GM19035 (cell line): ENCODE results near the gene PXDC1.
"Not testable (repeated sequence)": the region's sequence is repeated elsewhere in the genome, so short reads cannot be mapped to it uniquely, and the experiment has no call there.

Experiments used
- ATAC-seq: cut with Tn5 transposase; IDR thresholded peaks from one replicate; pipeline ENCODE4 v1.9.1; 2021; ENCODE audit not compliant: unreplicated experiment

Gene PXDC1

GRCh38 chr6:3764516-3765335 is 13.2 kb upstream of the PXDC1 start:
- no peak for ATAC-seq

- ATAC-seq: no peak
Measured at GRCh38 chr6:3762852-3763251, 11.3 kb upstream of the PXDC1 start.

GRCh38 chr6:3762359-3762758 is 10.8 kb upstream of the PXDC1 start:
- no peak for ATAC-seq

- ATAC-seq: no peak
Measured at GRCh38 chr6:3761989-3762270, 10.4 kb upstream of the PXDC1 start.

- ATAC-seq: no peak
Measured at GRCh38 chr6:3759646-3760232, 8.2 kb upstream of the PXDC1 start.

GRCh38 chr6:3758842-3759144 is 7.3 kb upstream of the PXDC1 start:
- no peak for ATAC-seq

- ATAC-seq: not testable (repeated sequence)
Measured at GRCh38 chr6:3757998-3758841, 6.7 kb upstream of the PXDC1 start.

- no peak for ATAC-seq
Measured at GRCh38 chr6:3757241-3757641, 5.7 kb upstream of the PXDC1 start.

GRCh38 chr6:3756546-3756945 is 5.0 kb upstream of the PXDC1 start:
- no peak for ATAC-seq

- no peak for ATAC-seq
Measured at GRCh38 chr6:3755637-3756545, 4.4 kb upstream of the PXDC1 start.

- no peak for ATAC-seq
Measured at GRCh38 chr6:3754776-3755175, 3.3 kb upstream of the PXDC1 start.

- ATAC-seq: not testable (repeated sequence)
Measured at GRCh38 chr6:3754032-3754725, 2.7 kb upstream of the PXDC1 start.

GRCh38 chr6:3753228-3753835 is 1.8 kb upstream of the PXDC1 start:
- ATAC-seq: no peak

GRCh38 chr6:3752531-3753227 is 1.2 kb upstream of the PXDC1 start:
- ATAC-seq: no peak

GRCh38 chr6:3751730-3752530 is 417 bp upstream of the PXDC1 start:
- ATAC-seq: peak; percentile 62

GRCh38 chr6:3750317-3751076 is 1.0 kb downstream of the PXDC1 start:
- no peak for ATAC-seq

GRCh38 chr6:3749977-3750316 is 1.6 kb downstream of the PXDC1 start:
- ATAC-seq: no peak
